ENCODE data around the gene PISD.

Gene PISD

DNA sequence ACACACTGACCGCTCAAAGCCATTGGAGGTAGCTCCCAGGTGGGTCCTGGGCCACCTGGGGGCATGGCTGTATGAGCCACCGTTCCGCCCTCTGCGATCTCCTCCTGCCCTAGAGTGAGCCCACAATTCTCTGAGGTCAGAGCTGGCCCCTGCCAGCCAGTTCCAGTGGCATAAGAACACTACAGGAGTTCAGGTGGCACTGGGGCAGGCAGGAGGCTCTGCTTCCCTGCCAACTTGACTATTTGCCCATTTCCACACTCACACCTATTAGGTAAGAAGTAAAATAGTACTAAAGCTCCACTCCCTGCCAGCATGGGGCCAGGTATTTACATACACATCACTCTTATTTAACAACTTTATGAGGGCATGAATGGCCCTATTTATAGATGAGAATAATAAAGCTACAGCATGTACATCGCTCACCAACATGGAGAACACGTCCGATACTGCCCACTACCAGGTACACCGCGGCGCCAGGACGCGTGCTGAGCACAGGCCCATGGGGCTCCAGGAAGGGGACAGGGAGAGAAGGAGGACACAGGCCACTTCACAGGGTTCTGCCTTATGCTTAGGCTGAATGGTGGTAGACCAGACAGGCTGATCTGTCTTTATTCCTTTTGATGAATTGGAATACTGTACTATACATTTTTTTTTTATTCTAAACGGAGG lies 26.2 kb downstream of the PISD start:
- TF ChIP-seq, protein P1, sequence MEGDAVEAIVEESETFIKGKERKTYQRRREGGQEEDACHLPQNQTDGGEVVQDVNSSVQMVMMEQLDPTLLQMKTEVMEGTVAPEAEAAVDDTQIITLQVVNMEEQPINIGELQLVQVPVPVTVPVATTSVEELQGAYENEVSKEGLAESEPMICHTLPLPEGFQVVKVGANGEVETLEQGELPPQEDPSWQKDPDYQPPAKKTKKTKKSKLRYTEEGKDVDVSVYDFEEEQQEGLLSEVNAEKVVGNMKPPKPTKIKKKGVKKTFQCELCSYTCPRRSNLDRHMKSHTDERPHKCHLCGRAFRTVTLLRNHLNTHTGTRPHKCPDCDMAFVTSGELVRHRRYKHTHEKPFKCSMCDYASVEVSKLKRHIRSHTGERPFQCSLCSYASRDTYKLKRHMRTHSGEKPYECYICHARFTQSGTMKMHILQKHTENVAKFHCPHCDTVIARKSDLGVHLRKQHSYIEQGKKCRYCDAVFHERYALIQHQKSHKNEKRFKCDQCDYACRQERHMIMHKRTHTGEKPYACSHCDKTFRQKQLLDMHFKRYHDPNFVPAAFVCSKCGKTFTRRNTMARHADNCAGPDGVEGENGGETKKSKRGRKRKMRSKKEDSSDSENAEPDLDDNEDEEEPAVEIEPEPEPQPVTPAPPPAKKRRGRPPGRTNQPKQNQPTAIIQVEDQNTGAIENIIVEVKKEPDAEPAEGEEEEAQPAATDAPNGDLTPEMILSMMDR (IDR thresholded peaks at IDR 0.05; ENCODE audit: extremely low read depth, missing control alignments), result no peak
- DNase-seq (ENCODE audit: low spot score), result no peak

DNA sequence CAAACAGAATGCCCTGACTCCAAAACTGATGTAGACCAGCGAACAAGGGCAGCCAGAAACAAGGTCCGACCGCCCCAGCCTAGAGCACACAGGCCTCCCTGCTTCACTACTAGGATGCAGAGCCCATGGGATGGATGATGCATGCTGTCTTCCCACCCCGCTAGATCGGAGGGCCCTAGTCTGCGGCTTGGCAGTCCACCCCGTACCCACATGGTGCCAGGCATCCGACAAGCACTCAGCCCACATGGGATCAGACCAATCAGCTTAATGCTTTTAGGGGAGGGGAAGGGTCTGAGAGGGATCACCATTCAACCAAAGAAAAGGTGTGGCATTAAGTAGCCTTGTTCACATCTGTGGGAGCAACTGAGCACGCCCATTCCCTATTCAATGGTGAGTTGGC lies 30.6 kb downstream of the PISD start:
- TF ChIP-seq, protein P1 (IDR thresholded peaks at IDR 0.05; ENCODE audit: extremely low read depth, missing control alignments), result no peak
- peak; percentile 16 for DNase-seq (ENCODE audit: low spot score)

DNA sequence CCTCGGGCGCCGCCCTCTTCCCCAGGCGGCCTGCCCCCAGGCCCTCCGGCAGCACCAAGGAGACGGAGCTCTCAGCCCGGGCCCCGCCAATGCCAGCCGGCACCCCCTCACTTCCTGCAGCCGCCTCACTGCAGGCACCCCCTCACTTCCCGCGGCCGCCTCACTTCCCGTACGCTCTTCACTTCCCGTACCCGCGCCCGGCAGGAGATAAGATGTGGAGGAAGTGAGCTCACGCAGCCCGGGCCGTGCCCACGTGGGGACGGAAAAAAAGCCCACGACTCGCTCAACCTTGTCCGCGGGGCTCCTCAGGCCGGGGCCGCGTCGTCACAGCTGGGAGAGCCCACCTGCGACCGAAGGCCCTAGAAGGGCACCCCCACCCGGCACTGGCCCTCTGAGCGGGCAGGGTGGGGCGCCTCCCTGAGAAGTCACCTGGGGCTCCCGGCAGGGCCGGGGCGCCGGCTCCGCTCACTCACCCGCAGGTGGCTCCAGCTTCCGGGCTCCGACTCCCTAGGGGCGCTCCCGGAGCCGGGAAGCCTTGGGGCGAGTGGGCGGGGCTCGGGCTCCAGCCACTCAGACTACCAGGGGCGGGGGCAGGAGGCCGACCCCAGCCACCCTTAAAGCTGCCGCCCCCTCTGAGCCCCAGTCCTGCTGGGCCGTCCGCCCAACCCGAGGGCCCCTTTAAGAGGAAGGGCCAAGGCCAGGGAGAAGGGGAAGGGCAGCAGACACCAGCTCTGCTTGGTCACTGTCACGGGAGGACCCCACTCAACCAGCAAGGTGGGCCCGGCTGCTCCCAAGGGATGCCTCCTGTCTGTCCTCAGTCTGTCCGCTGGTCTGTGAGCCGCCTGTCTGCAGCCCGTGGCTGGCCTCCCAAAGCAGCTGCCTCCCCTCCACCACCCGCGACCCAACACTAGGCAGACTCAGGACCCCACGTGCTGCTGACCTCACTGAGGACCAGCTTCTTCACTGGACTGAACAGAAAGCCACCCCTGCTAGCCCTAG lies 31.4 kb downstream of the PISD start:
- peak; percentile 85 for DNase-seq (ENCODE audit: low spot score)
- TF ChIP-seq, protein P1 (IDR thresholded peaks at IDR 0.05; ENCODE audit: extremely low read depth, missing control alignments), result no peak

DNA sequence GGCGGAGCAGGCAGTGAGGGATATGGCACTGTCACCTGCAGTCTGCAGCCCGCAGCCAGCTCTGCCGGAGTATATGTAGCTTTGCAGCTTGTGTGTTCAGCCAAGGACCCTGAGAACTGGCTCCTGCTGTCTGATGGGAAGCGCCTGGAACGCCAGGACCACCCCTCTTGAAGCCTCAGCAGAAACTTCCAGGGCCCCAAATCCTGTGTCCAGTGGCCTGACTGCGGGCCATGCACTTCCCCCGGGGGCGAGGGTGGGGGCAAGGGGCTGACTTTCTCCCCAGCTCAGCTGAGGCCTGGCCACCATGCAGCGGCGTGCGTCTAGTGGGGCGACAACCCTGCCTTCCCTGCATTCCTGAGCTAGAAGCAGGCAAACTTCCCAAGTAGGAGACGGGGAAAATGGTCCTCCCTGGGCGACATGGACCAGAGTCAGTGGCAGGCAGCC lies 32.3 kb downstream of the PISD start:
- TF ChIP-seq, protein P1 (IDR thresholded peaks at IDR 0.05; ENCODE audit: extremely low read depth, missing control alignments), result no peak
- DNase-seq (ENCODE audit: low spot score), result no peak

DNA sequence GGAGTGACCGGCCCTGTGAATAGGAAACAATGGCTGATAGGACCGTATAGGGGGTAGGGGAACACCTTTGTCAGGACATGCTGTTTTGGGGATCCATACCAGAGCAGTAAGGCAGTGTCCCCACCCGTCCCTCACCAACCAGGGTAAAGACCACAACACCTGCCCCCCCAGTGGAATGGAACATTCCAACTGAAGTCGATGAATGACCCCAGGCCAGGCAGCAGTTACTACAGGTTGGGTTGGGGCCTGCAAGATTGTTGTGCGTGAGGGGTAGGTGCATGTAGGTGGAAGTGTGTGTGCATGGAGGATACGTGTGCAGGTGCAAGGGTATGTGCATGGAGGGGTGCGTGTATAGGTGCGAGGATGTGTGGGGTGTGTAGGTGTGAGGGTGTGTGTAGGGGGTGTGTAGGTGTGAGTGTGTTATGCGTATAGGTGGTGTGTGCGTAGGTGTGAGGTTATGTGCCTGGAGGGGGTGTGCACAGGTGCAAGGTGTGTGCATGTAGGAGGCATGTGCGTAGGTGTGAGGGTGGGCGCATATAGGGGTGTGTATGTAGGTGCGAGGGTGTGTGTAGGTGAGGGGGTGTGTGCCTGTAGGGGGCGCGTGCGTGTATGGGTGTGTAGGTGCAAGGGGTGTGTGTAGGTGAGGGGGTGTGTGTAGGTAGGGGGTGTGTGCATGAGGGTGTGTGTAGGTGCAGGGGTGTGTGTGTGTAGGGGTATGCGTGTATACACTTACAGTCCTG lies 32.9 kb downstream of the PISD start:
- no peak for DNase-seq (ENCODE audit: low spot score)
- TF ChIP-seq, protein P1 (IDR thresholded peaks at IDR 0.05; ENCODE audit: extremely low read depth, missing control alignments), result no peak

DNA sequence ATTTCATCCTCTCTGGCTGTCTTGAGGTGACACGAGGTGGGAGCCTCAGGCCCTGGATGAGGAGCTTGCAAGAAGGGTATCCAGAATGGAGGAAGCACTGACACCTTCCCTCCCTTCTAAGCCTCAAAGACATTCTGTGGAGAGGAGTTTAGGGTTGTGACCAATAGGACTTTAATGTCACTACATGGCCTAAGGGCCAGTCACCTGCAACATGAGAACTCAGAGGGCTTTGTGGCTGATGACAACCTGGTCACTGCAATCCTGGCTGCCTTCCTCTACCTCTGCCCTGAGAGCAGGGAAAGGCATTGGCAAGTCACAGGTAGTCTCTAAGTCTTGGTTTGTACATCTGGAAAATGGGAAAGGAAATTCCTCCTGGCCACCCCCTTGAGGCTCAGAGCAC lies 33.7 kb downstream of the PISD start:
- no peak for DNase-seq (ENCODE audit: low spot score)
- TF ChIP-seq, protein P1 (IDR thresholded peaks at IDR 0.05; ENCODE audit: extremely low read depth, missing control alignments), result no peak
